CD4-positive, alpha-beta T cell treated with Interleukin-6 at 100 ng/mL for 8 hours (primary cell): ENCODE measurements around the gene C1QL4.
A peak's percentile ranks its signal among the peaks of the same experiment; 100 is the strongest.
"Not testable (repeated sequence)": the region's sequence is repeated elsewhere in the genome, so short reads cannot be mapped to it uniquely, and the experiment has no call there.

Experiments
- DNase-seq: peaks from one replicate; pipeline ENCODE4 v3.0.0-alpha.2; 2020; ENCODE audit warnings: mixed read lengths, low spot score

The C1QL4 gene

DNA sequence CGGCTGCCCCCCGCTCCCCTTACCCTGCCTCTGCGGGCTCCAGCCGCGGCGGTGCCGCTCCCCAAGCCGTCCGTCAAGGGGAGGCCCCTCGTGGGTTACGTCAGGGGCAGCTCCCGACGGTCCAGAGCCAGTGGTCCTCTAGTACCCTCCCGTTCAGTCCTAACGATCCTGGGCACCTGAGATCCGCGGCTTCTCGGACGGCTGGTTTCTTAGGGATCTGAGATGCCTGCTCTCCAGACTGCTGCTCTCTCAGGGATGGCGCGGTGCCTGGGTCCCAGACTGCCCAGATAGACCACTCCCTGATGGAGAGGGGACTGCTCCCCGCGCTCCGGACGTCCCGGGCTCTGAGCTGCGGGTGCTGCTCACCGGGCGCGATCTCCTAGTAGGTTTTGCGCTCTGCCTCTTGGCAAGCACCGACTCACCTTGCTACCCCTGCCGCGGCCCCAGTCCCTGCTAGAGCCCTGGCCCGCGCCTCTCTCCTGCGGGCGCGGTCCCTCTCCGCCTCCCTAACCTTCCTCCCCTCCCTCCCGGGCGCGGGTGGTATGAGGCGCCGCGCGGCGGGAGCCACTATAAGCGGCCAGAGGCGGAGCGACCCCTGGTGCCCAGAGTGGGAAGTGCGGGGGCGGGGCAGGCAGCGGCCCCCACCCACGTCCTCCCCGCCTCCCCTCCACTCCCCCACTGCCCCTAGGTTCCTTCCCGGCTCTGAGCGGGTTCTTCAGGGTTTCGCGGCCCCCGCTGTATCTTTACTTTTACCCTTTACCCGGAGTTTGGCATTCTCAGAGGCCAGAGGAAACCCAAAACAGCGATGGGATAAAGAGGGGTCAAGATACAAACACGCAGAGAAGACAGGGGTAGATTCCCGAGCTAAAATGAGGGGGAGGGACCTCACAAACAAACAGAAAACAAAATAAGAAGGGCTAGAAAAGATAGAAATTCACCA, at the start of gene C1QL4:
TSS of gene C1QL4 (minus strand) at position 544 of the 940 bp plus-strand sequence. CDS start 711 bp downstream, outside the sequence.
- peak; percentile 82 for DNase-seq

DNA sequence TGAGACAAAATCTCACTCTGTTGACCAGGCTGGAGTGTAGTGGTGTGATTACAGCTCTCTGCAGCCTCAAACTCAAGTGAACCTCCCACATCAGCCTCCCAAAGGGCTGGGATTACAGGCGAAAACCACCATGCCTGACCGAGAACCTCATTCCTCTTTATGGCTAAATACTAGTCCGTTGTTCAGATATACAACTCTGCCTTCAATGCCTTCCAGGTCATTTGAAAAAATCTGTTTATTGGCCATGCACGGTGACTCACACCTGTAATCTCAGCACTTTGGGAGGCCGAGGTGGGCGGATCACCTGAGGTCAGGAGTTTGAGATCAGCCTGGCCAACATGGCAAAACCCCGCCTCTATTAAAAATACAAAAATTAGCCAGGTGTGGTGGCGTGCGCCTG, 43.2 kb upstream of the C1QL4 start:
- DNase-seq: not testable (repeated sequence)

DNA sequence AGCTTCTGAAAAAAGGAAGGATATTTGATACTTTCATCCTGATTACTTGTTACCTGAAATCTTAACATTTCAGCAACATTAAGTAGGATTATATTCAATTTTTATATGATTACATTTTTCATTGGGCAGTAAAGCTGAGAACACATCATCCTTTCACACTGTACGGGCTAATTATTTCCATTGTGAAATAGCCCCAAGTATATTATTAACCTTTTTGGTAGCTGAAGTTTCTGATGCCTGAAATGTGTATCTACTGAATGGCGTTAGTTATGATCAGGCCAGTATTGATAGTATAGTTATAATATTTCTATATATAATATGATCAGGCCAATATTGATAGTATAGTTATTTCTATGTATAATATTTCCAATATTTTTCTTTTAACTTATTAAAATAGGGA, 40.4 kb upstream of the C1QL4 start:
- DNase-seq: no peak

DNA sequence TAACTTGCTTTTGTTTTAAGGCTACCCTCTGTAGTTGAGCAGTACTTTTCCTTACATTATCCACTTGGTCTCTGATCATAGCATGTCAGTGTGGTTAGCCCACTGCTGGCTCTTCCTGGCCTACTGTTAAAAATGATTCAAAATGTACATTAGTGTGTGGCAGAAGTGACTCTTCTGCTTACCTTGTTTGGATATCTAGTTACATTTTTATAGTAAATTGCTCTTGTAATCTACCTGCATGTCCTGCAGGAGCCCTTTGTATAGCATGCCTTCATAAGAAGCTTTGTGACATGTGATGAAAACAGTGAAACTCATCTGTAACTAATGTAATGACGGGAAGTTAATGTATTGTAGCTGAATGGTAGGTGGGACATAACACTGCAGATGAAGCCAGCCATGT, 38.4 kb upstream of the C1QL4 start:
- no peak for DNase-seq

DNA sequence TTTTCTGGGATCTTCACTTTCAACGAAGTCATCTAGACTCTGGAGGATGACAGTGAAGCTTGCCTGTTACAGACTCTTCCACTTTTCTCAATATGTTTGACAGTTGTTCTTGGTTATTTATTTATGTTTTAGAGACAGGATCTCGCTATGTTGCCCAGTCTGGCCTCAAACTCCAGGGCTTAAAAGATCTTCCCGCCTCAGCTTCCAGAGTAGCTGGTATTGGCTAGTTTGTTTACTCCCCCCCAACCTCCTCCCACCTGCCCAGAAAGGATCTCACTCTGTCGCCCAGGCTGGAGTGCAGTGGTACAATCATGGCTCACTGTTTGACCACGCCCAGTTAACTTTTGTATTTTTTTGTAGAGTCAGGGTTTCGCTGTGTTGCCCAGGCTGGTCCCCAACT, 33.6 kb upstream of the C1QL4 start:
- no peak for DNase-seq

DNA sequence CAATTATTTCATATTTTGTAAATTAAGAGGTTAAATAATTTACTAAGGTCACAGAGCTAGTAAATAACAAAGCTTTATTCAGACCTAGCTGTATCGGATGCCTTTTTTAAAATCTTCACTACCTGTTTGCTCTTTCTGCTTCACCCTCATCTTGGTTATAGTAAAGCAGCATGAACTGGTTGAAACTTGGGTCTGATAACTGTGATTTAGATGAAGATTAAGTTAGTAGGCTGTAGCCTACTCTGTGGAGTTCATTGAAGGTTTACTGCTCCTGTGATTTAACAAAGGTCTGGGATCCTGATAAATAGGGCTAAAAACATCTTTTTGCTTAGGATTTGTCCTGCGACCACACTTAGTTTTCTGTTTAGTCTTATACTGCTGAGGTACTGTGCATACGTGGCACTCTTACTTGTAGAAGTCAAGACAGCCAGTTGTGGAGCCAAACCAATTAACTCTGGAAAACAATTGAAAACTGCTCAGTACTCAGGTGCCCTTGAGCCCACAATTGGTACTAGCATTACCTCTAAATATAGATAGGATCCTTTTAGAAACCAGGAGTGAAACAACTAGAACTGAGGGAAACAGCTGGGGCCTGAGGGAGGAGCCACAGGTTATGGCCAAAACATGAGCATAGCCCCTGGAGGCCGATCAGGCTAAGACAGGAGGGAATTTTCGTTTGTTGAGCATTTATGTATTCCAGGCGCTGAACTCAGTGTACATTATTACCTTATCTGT, 32.6 kb upstream of the C1QL4 start:
- DNase-seq: no peak

DNA sequence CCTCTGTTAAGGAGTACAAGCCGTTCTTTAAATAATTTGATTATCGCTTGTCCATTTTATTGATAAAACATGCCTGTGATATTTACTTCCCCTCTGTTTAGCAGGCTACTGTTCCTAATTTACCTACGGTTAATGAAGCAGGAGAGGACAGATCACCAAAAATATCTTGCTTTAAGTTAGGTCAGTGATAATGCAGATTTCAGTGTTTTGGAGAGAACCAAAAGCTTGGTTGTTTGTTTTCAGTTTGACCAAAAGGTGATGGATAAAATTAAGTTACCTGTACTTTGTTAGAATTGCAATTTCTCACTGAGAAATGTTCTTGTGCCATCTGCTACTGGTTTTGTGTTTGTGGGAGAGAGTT, 31.2 kb upstream of the C1QL4 start:
- DNase-seq: no peak

DNA sequence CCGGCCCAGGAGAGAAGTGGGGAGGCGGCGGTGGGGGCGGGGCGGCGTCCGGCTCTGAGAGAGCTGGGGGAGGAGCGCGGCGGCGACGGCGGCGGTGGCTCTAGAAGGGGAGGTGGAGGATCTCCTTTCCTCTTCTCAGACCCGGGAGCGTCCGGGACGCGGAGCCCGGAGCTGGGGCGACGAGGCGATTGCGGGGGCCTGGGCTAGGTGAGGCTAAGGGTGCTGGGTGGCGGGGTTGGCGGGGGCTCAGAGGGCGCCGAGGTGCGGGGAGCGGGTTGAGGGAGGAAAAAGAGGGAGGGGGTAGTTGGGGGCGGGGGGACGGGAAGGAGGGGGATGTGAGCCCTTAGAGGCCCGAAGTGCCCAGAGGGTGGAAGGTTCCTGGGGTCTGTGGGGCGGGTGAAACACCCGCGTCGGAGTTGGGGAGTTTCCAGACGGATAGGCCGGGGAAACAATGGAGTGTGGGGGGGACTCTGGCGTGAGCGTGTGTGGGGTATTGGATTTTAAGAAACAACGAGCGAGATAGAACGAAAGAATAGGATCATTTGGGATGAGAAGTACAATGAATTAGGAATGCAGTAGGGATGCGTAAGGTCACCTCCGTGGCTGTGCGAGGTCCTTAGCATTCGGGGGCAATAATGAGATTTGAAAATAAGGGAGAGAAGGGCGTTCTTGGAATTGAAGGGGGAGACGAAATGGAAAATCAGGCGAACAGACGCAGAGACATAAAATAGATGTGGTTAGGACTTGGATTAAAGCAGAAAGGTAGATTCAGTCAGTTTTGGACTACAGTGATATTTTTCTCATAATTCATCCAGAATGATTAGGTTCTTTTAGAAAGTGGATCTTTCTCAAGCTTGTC, 30.6 kb upstream of the C1QL4 start, which contains the start of gene SPATS2:
TSS of gene SPATS2 (plus strand) at position 82 of the 859 bp plus-strand sequence. CDS start 93,551 bp downstream, outside the sequence.
- DNase-seq: peak; percentile 3

DNA sequence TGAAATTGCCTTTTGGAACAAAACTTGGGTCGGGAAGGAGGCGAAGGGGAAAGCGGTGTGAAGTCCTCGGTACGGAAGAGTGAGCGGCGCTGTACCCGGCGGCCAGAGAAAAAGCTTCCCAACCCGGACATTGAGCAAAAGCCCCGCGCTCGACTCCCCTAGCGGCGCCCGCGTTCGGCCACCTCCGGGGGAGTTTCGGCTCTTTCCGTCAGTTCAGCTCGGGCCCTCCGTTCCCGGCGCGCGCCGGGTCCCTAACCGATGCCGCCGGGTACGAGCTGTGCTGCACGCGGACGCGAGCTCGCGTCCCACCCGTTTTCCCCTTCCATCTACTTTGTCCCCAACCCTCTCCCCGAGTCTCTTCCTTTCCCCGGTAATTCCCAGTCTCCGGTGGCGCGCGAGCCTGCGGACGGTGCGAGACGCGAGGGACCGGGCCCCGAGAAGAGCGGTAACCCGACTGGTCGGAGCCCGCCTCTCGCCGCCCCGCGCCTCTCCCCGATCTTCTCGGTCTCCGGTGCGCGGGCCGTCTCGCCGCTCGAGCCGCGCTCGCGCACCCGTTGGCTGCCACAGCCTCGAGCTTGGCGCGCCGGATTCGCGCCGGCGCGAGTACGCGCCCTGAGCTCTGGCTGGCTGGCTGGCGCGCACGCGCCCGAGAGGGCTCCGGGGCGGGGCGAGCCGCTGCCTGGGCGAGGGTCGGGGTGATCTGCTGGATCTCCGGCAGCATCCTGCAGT, 29.8 kb upstream of the C1QL4 start:
- DNase-seq: peak; percentile 85

DNA sequence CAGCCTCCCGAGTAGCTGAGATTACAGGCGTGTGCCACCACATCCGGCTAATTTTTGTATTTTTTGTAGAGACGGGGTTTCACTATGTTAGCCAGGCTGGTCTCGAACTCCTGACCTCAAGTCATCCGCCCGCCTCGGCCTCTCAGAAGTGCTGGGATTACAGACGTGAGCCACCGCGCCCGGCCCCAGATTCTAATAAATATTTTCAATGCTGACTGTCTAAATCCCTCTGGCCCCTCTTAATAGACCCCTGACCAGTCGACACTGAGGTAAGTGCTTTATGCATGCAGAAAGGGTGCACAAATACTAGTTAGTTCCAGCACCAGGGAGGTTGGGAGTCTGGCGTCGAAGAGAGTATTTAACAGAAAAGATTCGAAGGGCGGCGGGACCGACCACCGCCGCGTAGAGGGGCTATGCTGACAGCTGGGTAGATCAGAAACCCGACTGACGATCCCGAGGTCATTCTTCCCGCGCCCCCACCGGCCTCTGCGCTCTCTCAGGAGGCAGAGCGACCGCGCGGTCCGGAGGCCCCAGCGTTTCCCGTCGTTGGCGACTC, 29.2 kb upstream of the C1QL4 start:
- DNase-seq: no peak

DNA sequence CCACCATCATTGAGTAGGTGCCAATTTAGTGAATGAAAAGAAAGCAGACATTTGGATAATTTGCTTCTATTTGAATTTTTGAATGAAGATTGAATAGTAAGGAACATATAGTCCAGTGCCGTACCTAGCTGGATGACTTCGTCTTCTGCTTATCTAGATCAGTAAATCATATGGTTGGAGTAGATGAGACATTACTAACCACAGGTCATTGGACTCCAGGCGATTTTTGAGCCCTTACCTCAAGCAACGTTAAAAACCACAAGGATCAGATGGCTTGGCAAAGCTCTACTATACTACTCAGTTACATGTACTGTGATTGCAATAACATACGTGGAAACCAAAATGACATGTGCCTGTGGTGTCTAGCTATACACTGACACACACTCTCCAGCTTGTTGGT, 28.6 kb upstream of the C1QL4 start:
- no peak for DNase-seq

DNA sequence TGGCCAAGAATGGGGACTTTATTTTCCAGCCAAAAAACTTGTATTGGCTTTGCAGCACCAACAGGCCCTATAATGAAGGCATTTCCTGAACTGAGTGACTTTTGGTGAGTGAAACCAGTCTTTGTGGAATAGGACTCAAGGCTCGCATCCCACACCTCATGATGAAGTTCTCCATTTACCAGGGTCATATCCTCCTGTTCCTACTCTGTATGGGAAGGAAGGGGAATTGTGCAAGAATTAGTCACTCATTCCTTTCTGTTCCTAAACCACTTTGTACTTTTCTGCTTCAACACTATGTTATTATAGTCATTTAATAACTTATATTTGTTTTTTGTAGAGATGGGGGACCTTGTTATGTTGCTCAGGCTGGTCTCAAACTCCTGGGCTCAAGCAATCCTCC, 28.0 kb upstream of the C1QL4 start:
- DNase-seq: no peak

DNA sequence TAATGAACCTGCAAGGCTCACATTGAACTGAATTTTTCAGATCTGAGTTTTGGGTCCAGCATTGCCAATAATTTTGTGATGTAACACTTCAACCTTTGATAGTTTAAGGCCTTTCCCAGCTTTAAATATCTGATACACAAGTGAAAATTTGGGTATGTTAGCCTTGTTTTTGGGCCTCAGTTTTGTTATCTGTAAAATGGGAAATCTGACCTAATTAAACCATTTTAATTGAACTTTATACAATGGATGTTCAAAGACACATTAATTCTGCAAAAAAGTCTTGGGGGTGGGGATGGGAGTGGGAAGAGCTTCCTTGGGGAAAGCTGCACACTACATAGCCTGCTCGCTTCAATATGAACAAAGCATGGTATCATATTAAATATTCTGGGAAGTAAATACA, 25.1 kb upstream of the C1QL4 start:
- no peak for DNase-seq

DNA sequence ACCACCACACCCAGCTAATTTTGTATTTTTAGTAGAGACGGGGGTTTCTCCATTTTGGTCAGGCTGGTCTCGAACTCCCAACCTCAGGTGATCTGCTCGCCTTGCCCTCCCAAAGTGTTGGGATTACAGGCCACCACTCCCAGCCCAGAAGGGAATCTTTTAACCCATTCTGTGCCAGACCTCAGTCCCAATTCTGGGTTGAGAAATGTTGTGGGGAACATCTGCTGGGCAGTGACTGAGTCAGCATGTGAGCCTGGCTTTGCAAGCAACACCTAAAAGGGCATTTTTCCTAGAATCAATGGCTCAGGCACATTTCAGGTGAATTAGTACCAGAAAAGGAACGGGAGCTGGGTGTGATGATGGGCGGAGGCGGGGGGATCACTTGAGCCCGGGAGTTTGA, 22.7 kb upstream of the C1QL4 start:
- DNase-seq: no peak

DNA sequence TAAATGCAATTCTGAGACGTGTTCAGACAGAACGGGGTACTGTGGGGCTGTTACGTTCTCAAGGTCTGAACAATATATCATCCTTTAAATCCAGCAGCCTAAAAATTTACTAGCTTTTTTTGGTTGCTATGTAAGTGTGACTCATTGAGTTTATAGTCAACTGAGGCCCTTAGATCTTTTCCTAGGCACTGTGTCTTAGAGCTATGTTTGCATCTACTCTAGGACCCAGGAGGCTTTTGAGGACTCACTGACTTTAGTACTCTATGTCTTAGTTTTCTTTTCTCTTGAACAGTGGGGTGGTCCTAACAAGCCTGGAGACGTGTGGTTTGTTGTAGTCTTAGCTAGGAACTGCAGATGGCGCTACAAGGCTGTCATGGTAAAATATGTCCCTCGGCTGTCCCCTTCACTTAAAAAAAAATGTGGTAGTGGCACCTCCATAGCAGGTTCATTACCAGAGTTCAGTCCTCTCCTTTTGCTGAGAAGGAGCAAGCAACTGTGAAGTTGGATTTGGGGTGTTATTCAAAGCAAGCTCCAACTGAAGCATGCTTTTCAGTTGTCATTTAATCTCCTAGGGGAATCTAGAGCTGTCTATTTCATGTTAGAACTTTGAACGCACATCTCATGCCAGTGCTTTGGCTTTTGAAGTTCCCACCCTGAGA, 21.6 kb upstream of the C1QL4 start:
- peak; percentile 58 for DNase-seq

DNA sequence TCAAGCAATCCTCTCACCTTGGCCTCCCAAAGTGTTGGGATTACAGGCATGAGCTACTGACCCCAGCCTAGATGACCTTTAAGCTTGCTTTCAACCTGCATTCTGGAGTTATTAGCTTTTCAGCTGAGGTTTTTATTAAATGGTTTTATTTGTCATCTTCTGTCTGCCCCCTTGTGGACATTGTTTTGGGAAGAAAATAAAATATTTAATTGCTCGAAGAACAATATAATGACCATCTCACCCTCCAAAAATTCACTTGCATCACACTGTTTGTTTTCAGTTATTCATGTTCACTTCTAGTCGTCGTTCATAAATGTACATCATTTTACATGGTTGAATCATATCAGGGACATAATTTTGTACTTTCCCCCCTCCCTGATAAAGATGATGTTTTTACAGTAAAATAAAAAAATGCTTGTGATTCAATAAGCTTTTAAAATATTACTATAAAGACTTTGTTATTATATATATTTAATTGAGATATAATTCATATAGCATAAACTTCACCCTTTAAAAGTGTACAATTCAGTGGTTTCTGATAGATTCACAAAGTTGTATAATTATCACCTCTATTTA, 20.2 kb upstream of the C1QL4 start:
- no peak for DNase-seq

DNA sequence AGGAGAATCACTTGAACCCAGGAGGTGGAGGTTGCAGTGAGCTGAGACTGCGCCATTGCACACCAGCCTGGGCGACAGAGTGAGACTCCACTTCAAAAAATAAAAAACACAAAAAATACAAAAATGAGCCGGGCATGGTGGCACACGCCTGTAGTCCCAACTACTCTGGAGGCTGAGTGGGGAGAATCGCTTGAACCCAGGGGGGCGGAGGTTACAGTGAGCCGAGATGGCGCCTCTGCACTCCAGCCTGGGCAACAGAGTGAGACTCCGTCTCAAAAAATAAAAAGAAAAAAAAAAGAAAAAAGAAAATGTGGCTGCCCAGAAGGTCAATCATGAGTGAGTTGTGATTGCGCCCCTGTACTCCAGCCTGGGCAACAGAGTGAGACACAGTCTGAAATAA, 18.9 kb upstream of the C1QL4 start:
- DNase-seq: no peak

DNA sequence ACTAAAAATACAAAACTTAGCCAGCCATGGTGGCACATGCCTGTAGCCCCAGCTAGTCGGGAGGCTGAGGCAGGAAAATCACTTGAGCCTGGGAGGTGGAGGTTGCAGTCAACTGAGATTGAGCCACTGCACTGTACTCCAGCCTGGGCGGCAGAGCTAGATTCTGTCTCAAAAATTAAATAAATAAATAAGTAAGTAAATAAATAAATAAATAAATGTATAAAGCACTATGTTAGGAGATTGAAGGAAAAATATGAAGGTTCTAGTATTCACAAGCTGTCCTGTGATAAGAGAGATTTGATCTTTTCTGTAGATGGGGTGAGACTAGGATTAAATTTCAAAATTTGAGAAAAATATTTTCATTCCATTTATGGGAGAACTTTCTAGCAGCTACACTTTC, 15.4 kb upstream of the C1QL4 start:
- DNase-seq: no peak

DNA sequence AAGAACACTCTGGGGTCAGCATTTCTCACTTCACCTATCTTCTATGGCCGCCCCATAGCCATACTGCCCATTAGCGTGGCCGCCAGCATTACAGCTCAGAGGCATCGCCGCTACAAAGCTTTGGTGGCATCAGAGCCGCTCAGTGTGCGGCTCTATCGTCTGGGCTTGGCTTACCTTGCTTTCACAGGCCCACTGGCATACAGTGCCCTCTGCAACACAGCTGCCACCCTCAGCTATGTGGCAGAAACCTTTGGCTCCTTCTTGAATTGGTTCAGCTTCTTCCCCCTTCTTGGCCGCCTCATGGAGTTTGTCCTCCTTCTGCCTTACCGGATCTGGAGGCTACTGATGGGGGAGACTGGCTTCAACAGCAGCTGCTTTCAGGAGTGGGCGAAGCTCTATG, 12.3 kb upstream of the C1QL4 start:
- no peak for DNase-seq

DNA sequence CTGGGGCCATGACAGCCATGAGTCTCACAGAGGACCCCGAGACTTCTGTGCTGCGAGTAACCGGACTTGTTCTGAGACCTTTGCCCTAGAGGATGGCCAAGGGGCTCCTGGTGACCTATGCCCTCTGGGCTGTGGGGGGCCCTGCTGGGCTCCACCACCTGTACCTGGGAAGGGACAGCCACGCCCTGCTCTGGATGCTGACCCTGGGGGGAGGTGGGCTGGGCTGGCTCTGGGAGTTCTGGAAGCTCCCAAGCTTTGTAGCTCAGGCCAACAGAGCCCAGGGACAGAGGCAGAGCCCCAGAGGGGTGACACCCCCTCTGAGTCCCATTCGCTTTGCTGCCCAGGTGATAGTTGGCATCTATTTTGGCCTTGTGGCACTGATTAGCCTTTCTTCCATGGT, 11.8 kb upstream of the C1QL4 start:
- no peak for DNase-seq
